Mesendoderm (in vitro differentiated cells): Measurements from ENCODE around the gene AXIN2.
"Not testable (repeated sequence)": the region's sequence is repeated elsewhere in the genome, so short reads cannot be mapped to it uniquely, and the experiment has no call there.

Source experiments
- DNase-seq: peaks from one replicate; pipeline ENCODE4 v3.0.0; 2013
- H2AK5ac ChIP-seq: 2 replicates; pipeline ENCODE4 v1.6.1; 2013; ENCODE audit warnings: low read length, inconsistent platforms
- H2BK120ac ChIP-seq: 2 replicates; pipeline ENCODE4 v1.6.1; 2013; ENCODE audit warnings: low read depth, mild to moderate bottlenecking, low read length, moderate library complexity, mixed read lengths
- H2BK15ac ChIP-seq: replicated peaks from 2 replicates; pipeline ENCODE4 v1.6.1; 2013; ENCODE audit warnings: low read depth, mild to moderate bottlenecking, moderate library complexity
- H2BK5ac ChIP-seq: 2 replicates; pipeline ENCODE4 v1.6.1; 2013; ENCODE audit warnings: low read length, inconsistent platforms
- H3K18ac ChIP-seq: 2 replicates; pipeline ENCODE4 v1.6.1; 2013; ENCODE audit warnings: mild to moderate bottlenecking, low read length, mixed read lengths
- H3K23ac ChIP-seq: one replicate; pipeline ENCODE4 v1.6.1; 2013; ENCODE audit warnings: low read length
- H3K27ac ChIP-seq: 2 replicates; pipeline ENCODE4 v1.5.1; 2013; ENCODE audit warnings: low read depth, mild to moderate bottlenecking, inconsistent platforms, low read length, moderate library complexity
- H3K27me3 ChIP-seq: 2 replicates; pipeline ENCODE4 v1.6.1; 2013; ENCODE audit warnings: low read length, control low read depth, mild to moderate bottlenecking, inconsistent platforms; ENCODE audit not compliant: insufficient read depth, poor library complexity
- H3K36me3 ChIP-seq: 2 replicates; pipeline ENCODE4 v1.6.1; 2013; ENCODE audit warnings: low read length, inconsistent platforms; ENCODE audit not compliant: control insufficient read depth, insufficient read depth
- H3K4ac ChIP-seq: one replicate; pipeline ENCODE4 v1.6.1; 2013; ENCODE audit warnings: low read depth, mild to moderate bottlenecking, low read length, moderate library complexity
- H3K4me1 ChIP-seq: 2 replicates; pipeline ENCODE4 v1.6.1; 2013; ENCODE audit warnings: low read depth, low read length, inconsistent platforms; ENCODE audit not compliant: control insufficient read depth
- H3K4me2 ChIP-seq: 2 replicates; pipeline ENCODE4 v1.6.1; 2013; ENCODE audit warnings: low read length
- H3K4me3 ChIP-seq: 2 replicates; pipeline ENCODE4 v1.5.1; 2013; ENCODE audit warnings: mild to moderate bottlenecking, low read length
- H3K56ac ChIP-seq: one replicate; pipeline ENCODE4 v1.6.1; 2013; ENCODE audit warnings: low read length
- H3K79me1 ChIP-seq: 2 replicates; pipeline ENCODE4 v1.6.1; 2013; ENCODE audit warnings: low read length, inconsistent platforms
- H3K79me2 ChIP-seq: 2 replicates; pipeline ENCODE4 v1.6.1; 2013; ENCODE audit warnings: mild to moderate bottlenecking, low read length; ENCODE audit not compliant: control insufficient read depth, insufficient read depth
- H3K9ac ChIP-seq: 2 replicates; pipeline ENCODE4 v1.6.1; 2013; ENCODE audit warnings: low read length, inconsistent platforms
- H4K5ac ChIP-seq: one replicate; pipeline ENCODE4 v1.6.1; 2013; ENCODE audit warnings: low read length
- H4K8ac ChIP-seq: one replicate; pipeline ENCODE4 v1.6.1; 2013; ENCODE audit warnings: low read depth, mild to moderate bottlenecking, control low read depth, low read length, moderate library complexity
- WGBS: extraction: QIAGEN DNeasy Blood & Tissue Kit; methylation state at CpG from one replicate; pipeline ENCODE4 v1.1.7; 2013; ENCODE audit warnings: low lambda C conversion rate, missing lambda C conversion rate; ENCODE audit not compliant: insufficient coverage; ENCODE audit errors: extremely low coverage; 5-methylcytosine and 5-hydroxymethylcytosine counted together

The AXIN2 gene

GRCh38 chr17:65487161-65487560 is 74.3 kb downstream of the AXIN2 start:
- H4K8ac ChIP-seq, result no peak overlapping the region
- H3K79me2 ChIP-seq, result no peaks in the 10 kb centered on the region
- no peak overlapping the region for H4K5ac ChIP-seq
- no peak overlapping the region for H2BK15ac ChIP-seq
- H3K23ac ChIP-seq, result no peak overlapping the region
- H3K4me2 ChIP-seq, result no peak overlapping the region
- no peaks in the 10 kb centered on the region for H3K79me1 ChIP-seq
- H3K56ac ChIP-seq, result no peak overlapping the region
- H2BK120ac ChIP-seq, result no peak overlapping the region
- no peaks in the 10 kb centered on the region for H3K36me3 ChIP-seq
- no peak overlapping the region for H3K18ac ChIP-seq
- no peaks in the 10 kb centered on the region for H3K4me1 ChIP-seq
- H3K4me3 ChIP-seq, result no peak overlapping the region
- no peak overlapping the region for H3K4ac ChIP-seq
- H3K27ac ChIP-seq, result no peak overlapping the region
- WGBS, result no CpG with 5 or more reads among the region's 7 CpGs
- no peak for DNase-seq
- H3K27me3 ChIP-seq, result no peaks in the 10 kb centered on the region
- H2AK5ac ChIP-seq, result no peak overlapping the region
- no peak overlapping the region for H3K9ac ChIP-seq
- no peak overlapping the region for H2BK5ac ChIP-seq

GRCh38 chr17:65485388-65486299 is 75.8 kb downstream of the AXIN2 start:
- H3K79me2 ChIP-seq, result no peaks in the 10 kb centered on the region
- no peak overlapping the region for H2BK15ac ChIP-seq
- H3K27me3 ChIP-seq, result no peaks in the 10 kb centered on the region
- no peak overlapping the region for H4K8ac ChIP-seq
- H3K36me3 ChIP-seq, result no peaks in the 10 kb centered on the region
- H3K9ac ChIP-seq, result no peak overlapping the region
- H2AK5ac ChIP-seq, result no peak overlapping the region
- no peak overlapping the region for H3K4me3 ChIP-seq
- H4K5ac ChIP-seq, result no peak overlapping the region
- no peak overlapping the region for H3K18ac ChIP-seq
- H3K4me1 ChIP-seq, result no peaks in the 10 kb centered on the region
- no peak overlapping the region for H3K23ac ChIP-seq
- no peak overlapping the region for H2BK120ac ChIP-seq
- no peak overlapping the region for H3K4me2 ChIP-seq
- no peak overlapping the region for H3K56ac ChIP-seq
- H3K79me1 ChIP-seq, result no peaks in the 10 kb centered on the region
- H3K27ac ChIP-seq, result no peak overlapping the region
- no CpG with 5 or more reads among the region's 9 CpGs for WGBS
- H3K4ac ChIP-seq, result no peak overlapping the region
- no peak overlapping the region for H2BK5ac ChIP-seq
- DNase-seq, result no peak

DNA sequence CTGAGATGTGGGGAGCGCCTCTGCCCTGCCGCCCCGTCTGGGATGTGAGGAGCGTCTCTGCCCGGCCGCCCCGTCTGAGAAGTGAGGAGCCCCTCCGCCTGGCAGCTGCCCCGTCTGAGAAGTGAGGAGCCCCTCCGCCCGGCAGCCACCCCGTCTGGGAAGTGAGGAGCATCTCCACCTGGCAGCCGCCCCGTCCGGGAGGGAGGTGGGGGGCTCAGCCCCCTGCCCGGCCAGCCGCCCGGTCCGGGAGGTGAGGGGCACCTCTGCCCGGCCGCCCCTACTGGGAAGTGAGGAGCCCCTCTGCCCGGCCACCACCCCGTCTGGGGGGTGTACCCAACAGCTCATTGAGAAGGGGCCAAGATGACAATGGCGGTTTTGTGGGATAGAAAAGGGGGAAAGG is 77.0 kb downstream of the AXIN2 start:
- not testable (repeated sequence) for H3K9ac ChIP-seq, H3K36me3 ChIP-seq, H2BK15ac ChIP-seq, H2BK120ac ChIP-seq, DNase-seq, H3K79me2 ChIP-seq, H2BK5ac ChIP-seq, H3K4me3 ChIP-seq, H3K27me3 ChIP-seq, H3K23ac ChIP-seq, H3K27ac ChIP-seq, H3K4ac ChIP-seq, H2AK5ac ChIP-seq, H4K5ac ChIP-seq, H4K8ac ChIP-seq, H3K56ac ChIP-seq, H3K79me1 ChIP-seq, H3K18ac ChIP-seq, H3K4me2 ChIP-seq, H3K4me1 ChIP-seq
- no CpG with 5 or more reads among the region's 24 CpGs for WGBS

DNA sequence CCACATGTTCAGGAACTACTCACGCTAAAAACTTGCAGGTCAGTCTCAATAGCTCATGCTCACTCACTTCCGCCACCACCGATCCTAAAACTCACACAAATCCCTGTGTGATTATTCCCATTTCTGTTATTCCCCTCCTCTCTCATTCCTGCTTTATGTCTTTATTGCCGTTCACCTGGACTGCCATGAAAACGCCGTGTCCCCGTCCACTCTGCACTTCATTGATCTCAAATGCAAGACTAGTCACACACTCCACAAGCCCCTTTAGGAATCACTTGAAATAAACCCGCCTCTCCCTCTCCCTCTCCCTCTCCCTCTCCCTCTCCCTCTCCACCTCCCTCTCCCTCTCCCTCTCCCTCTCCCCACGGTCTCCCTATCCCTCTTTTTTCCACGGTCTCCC is 78.0 kb downstream of the AXIN2 start:
- WGBS, result no CpG with 5 or more reads among the region's 10 CpGs

GRCh38 chr17:65482201-65482600 is 79.2 kb downstream of the AXIN2 start:
- WGBS, result no CpG with 5 or more reads among the region's 3 CpGs
- no peak overlapping the region for H2BK15ac ChIP-seq
- H3K18ac ChIP-seq, result no peak overlapping the region
- DNase-seq, result no peak
- H2BK120ac ChIP-seq, result no peak overlapping the region
- no peak overlapping the region for H3K27ac ChIP-seq
- no peak overlapping the region for H3K4ac ChIP-seq
- no peaks in the 10 kb centered on the region for H3K27me3 ChIP-seq
- no peak overlapping the region for H3K56ac ChIP-seq
- H3K4me2 ChIP-seq, result no peak overlapping the region
- H4K8ac ChIP-seq, result no peak overlapping the region
- H3K36me3 ChIP-seq, result no peaks in the 10 kb centered on the region
- H3K4me3 ChIP-seq, result no peak overlapping the region
- no peak overlapping the region for H4K5ac ChIP-seq
- no peaks in the 10 kb centered on the region for H3K79me2 ChIP-seq
- no peaks in the 10 kb centered on the region for H3K79me1 ChIP-seq
- no peak overlapping the region for H2BK5ac ChIP-seq
- H3K4me1 ChIP-seq, result no peaks in the 10 kb centered on the region
- H3K9ac ChIP-seq, result no peak overlapping the region
- H3K23ac ChIP-seq, result no peak overlapping the region
- H2AK5ac ChIP-seq, result no peak overlapping the region

More for the DNA sequence above, 78.0 kb downstream of the AXIN2 start:
- Histone ChIP-seq H3K4me2 (no peak overlapping the region), H4K5ac (no peak overlapping the region), H2AK5ac (no peak overlapping the region), H3K79me2 (no peaks in the 10 kb centered on the region), H3K18ac (no peak overlapping the region), H2BK120ac (no peak overlapping the region), H3K9ac (no peak overlapping the region), H3K4me1 (no peaks in the 10 kb centered on the region), H4K8ac (no peak overlapping the region), H3K27me3 (no peaks in the 10 kb centered on the region), H3K27ac (no peak overlapping the region), H3K79me1 (no peaks in the 10 kb centered on the region), H3K56ac (no peak overlapping the region), H3K36me3 (no peaks in the 10 kb centered on the region), H2BK5ac (no peak overlapping the region), H3K4ac (no peak overlapping the region), H2BK15ac (no peak overlapping the region), H3K23ac (no peak overlapping the region), H3K4me3 (no peak overlapping the region)
- DNase-seq, result no peak

- no peak overlapping the region for H3K27ac ChIP-seq
- no peak overlapping the region for H4K8ac ChIP-seq
- H4K5ac ChIP-seq, result no peak overlapping the region
- DNase-seq, result no peak
- no peaks in the 10 kb centered on the region for H3K4me1 ChIP-seq
- no peak overlapping the region for H2AK5ac ChIP-seq
- H3K56ac ChIP-seq, result no peak overlapping the region
- no peaks in the 10 kb centered on the region for H3K79me1 ChIP-seq
- H3K4me2 ChIP-seq, result no peak overlapping the region
- no peak overlapping the region for H3K4ac ChIP-seq
- no peaks in the 10 kb centered on the region for H3K27me3 ChIP-seq
- no CpG with 5 or more reads among the region's 2 CpGs for WGBS
- H3K18ac ChIP-seq, result no peak overlapping the region
- no peak overlapping the region for H3K23ac ChIP-seq
- no peak overlapping the region for H2BK5ac ChIP-seq
- H2BK15ac ChIP-seq, result no peak overlapping the region
- H3K9ac ChIP-seq, result no peak overlapping the region
- no peaks in the 10 kb centered on the region for H3K36me3 ChIP-seq
- no peaks in the 10 kb centered on the region for H3K79me2 ChIP-seq
- no peak overlapping the region for H2BK120ac ChIP-seq
- no peak overlapping the region for H3K4me3 ChIP-seq
Observed at GRCh38 chr17:65479282-65479681, 82.2 kb downstream of the AXIN2 start.
